Measurements from ENCODE around the gene SNAP23.

Gene SNAP23

DNA sequence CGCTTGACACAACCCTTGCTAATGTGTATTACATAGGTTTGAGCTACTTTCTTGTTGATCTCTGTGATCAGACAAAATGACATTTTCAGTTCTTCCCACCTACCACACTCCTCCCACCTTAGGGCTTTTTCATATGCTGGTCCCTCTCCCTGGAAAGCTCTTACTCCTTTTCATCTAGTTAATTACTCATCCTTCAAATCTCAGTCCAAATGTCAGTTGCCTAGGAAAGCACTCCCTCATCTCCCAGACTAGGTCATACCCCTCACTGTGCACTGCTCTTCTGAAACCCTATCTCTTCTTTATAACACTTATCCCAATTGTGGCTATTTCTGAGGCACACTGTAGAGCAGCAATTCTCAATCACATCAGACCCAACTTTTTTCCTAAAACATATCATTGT, 11.8 kb upstream of the SNAP23 start:
- Histone ChIP-seq H3K9me3 (ENCODE audit: severe bottlenecking) (no peaks in the 10 kb centered on the region), H3K27ac (ENCODE audit: poor library complexity, severe bottlenecking) (no peak overlapping the region), H3K36me3 (ENCODE audit: low read depth) (peaks cover 28% of the 10 kb centered on the region), H3K27me3 (ENCODE audit: insufficient read depth, poor library complexity, severe bottlenecking) (no peaks in the 10 kb centered on the region), H3K4me1 (ENCODE audit: insufficient read depth, poor library complexity, severe bottlenecking) (peaks cover 3% of the 10 kb centered on the region), H3K4me3 (ENCODE audit: severe bottlenecking) (no peak overlapping the region)
- TF ChIP-seq, protein P1, sequence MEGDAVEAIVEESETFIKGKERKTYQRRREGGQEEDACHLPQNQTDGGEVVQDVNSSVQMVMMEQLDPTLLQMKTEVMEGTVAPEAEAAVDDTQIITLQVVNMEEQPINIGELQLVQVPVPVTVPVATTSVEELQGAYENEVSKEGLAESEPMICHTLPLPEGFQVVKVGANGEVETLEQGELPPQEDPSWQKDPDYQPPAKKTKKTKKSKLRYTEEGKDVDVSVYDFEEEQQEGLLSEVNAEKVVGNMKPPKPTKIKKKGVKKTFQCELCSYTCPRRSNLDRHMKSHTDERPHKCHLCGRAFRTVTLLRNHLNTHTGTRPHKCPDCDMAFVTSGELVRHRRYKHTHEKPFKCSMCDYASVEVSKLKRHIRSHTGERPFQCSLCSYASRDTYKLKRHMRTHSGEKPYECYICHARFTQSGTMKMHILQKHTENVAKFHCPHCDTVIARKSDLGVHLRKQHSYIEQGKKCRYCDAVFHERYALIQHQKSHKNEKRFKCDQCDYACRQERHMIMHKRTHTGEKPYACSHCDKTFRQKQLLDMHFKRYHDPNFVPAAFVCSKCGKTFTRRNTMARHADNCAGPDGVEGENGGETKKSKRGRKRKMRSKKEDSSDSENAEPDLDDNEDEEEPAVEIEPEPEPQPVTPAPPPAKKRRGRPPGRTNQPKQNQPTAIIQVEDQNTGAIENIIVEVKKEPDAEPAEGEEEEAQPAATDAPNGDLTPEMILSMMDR (IDR thresholded peaks at IDR 0.05; ENCODE audit: poor library complexity, severe bottlenecking): no peak
- no peak for ATAC-seq (ENCODE audit: low read depth)
- no peak for DNase-seq (ENCODE audit: low spot score)

DNA sequence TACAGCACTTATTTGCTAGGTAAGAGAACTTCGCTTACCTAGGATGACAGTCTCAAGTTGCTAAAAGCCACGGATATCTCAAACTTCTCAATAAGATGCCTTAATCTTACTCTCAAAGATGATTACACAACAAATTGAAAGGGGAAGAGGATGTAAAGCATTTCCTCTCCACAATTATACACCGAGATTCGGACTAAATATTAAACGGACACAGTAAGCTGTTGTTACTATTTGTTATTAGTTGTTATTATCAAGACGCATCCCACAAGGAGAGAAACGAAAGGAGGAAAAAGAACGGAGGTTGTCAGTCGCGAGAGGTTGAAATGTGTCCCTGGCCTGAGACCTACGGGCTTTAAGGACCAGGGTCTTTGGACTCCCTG, 5.2 kb upstream of the SNAP23 start:
- peaks cover 17% of the 10 kb centered on the region for H3K4me1 ChIP-seq (ENCODE audit: insufficient read depth, poor library complexity, severe bottlenecking)
- H3K27ac ChIP-seq (ENCODE audit: poor library complexity, severe bottlenecking): peak overlapping the region; percentile 83

DNA sequence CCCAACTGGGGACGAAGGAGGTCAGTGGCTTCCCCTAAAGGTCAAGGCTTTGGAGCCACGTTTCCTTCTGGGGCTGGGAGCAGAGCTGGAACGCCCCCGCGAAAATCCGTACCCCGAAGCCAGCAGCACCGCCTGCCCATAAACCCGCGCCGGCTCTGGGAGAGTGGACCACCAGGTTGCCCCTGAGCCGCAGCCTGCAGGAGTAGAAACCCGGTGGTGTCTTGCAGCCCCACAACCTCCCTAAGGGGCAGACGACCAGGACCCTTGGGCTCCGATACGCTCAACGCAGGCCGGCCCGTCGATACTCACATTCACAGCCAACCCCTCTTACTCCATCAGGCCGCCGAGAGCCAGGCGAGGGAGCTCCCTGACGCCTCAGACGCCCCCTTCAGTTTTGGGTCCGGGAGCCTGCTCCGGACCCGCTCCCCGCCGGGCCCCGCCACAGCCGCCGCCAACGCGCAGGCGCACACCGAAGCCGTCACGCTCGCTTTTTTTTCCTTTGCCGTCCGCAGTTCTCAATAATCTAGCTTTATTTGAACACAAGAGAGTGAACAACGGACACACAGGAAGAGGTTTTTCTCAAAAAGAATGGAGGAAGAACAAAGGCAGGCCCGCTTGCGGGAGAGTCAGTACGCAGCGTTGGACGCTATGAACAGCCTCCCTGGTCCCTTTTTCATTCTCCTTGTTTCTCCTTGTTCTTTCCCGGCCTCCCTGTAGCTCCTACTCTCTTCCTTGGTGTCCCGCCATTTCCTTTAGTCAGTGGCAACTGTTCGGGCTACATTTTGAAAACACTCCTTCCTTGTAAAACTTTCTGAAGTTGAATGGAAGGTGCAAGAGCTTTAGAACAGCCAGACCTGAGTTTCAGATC, 4.5 kb upstream of the SNAP23 start, which contains the start of gene ZNF106:
Gene ZNF106, minus strand, starts transcription at position 471 of the 868 bp plus-strand sequence. CDS start 18,852 bp downstream, outside the sequence.
- Histone ChIP-seq H3K27ac (ENCODE audit: poor library complexity, severe bottlenecking) (peak within 1 kb of the TSS; percentile 83), H3K4me1 (ENCODE audit: insufficient read depth, poor library complexity, severe bottlenecking) (peaks cover 17% of the 10 kb centered on the region), H3K4me3 (ENCODE audit: severe bottlenecking) (peak within 1 kb of the TSS; percentile 84), H3K27me3 (ENCODE audit: insufficient read depth, poor library complexity, severe bottlenecking) (no peaks in the 10 kb centered on the region), H3K36me3 (ENCODE audit: low read depth) (peaks cover 12% of the 10 kb centered on the region; the same call in 1 of the 2 replicates), H3K9me3 (ENCODE audit: severe bottlenecking) (no peaks in the 10 kb centered on the region)
- peak; percentile 85 for DNase-seq (ENCODE audit: low spot score)
- TF ChIP-seq, protein P1 (IDR thresholded peaks at IDR 0.05; ENCODE audit: poor library complexity, severe bottlenecking): no peak
- ATAC-seq (ENCODE audit: low read depth): peak; percentile 26

More for the DNA sequence above, 5.2 kb upstream of the SNAP23 start:
- ATAC-seq (ENCODE audit: low read depth) (no peak), DNase-seq (ENCODE audit: low spot score) (no peak)
- Histone ChIP-seq H3K9me3 (ENCODE audit: severe bottlenecking) (no peaks in the 10 kb centered on the region), H3K27me3 (ENCODE audit: insufficient read depth, poor library complexity, severe bottlenecking) (no peaks in the 10 kb centered on the region), H3K36me3 (ENCODE audit: low read depth) (peaks cover 16% of the 10 kb centered on the region), H3K4me3 (ENCODE audit: severe bottlenecking) (peak overlapping the region; percentile 84)
- TF ChIP-seq, protein P1 (IDR thresholded peaks at IDR 0.05; ENCODE audit: poor library complexity, severe bottlenecking): no peak

GRCh38 chr15:42491539-42492225, 3.8 kb upstream of the SNAP23 start:
- peak overlapping the region; percentile 84 for H3K4me3 ChIP-seq (ENCODE audit: severe bottlenecking)
- H3K9me3 ChIP-seq (ENCODE audit: severe bottlenecking): no peaks in the 10 kb centered on the region
- TF ChIP-seq, protein P1 (IDR thresholded peaks at IDR 0.05; ENCODE audit: poor library complexity, severe bottlenecking): no peak
- peak overlapping the region; percentile 83 for H3K27ac ChIP-seq (ENCODE audit: poor library complexity, severe bottlenecking)
- peaks cover 17% of the 10 kb centered on the region for H3K4me1 ChIP-seq (ENCODE audit: insufficient read depth, poor library complexity, severe bottlenecking)
- peak; percentile 44 for ATAC-seq (ENCODE audit: low read depth)
- peaks cover 8% of the 10 kb centered on the region; the same call in 1 of the 2 replicates for H3K36me3 ChIP-seq (ENCODE audit: low read depth)
- DNase-seq (ENCODE audit: low spot score): no peak
- no peaks in the 10 kb centered on the region for H3K27me3 ChIP-seq (ENCODE audit: insufficient read depth, poor library complexity, severe bottlenecking)

All from RWPE2 (cell line).